ENCODE results near the gene CDK5R2. TPM values are rescaled to one million over a fixed set of nuclear protein-coding genes. Genes with fewer than 3 reads are reported as not detected.

Gene CDK5R2
- polyA plus RNA-seq, 1 donor from 2014 or later = not detected

DNA sequence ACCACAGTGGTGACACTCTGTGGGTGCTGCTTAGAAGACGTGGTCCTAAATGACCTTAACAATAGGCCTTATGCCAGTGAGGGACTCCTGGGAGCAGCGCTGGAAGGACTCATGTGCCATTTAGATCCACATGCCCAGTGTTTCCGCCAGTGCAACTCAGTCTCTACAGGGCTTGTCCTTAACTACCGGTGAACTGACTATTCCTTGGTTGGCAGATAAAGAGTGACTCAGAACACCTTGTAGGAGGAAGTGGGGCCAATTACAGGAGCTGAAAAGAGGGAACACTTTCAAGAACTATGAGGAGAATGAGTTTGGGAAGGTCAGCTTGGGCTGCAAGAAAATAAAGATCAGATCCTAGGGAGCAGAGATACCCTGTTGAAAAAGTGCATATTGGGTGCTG lies 1.8 kb upstream of the CDK5R2 start:
- H3K4me1 Mint-ChIP-seq = peaks cover 0 to 6% (median 4%) of the 10 kb centered on the region in 3 donors
- peaks cover 32% of the 10 kb centered on the region for H3K27me3 Mint-ChIP-seq
- H3K36me3 Mint-ChIP-seq = no peaks in the 10 kb centered on the region
- H3K9me3 Mint-ChIP-seq = peaks cover 0 to 2% (median 0%) of the 10 kb centered on the region in 3 donors
- H3K27ac Mint-ChIP-seq = no peak overlapping the region
- H3K4me3 Mint-ChIP-seq = peak overlapping the region in 2 of 4 donors; percentile 52 to 75

GRCh38 chr2:218958276-218958675 lies 1.2 kb upstream of the CDK5R2 start:
- H3K27ac Mint-ChIP-seq = no peak overlapping the region
- peaks cover 0 to 6% (median 4%) of the 10 kb centered on the region in 3 donors for H3K4me1 Mint-ChIP-seq
- H3K27me3 Mint-ChIP-seq = peaks cover 36% of the 10 kb centered on the region
- no peaks in the 10 kb centered on the region for H3K36me3 Mint-ChIP-seq
- peak overlapping the region; percentile 8 to 80 (median 64) for H3K4me3 Mint-ChIP-seq
- peaks cover 0 to 2% (median 0%) of the 10 kb centered on the region in 3 donors for H3K9me3 Mint-ChIP-seq

DNA sequence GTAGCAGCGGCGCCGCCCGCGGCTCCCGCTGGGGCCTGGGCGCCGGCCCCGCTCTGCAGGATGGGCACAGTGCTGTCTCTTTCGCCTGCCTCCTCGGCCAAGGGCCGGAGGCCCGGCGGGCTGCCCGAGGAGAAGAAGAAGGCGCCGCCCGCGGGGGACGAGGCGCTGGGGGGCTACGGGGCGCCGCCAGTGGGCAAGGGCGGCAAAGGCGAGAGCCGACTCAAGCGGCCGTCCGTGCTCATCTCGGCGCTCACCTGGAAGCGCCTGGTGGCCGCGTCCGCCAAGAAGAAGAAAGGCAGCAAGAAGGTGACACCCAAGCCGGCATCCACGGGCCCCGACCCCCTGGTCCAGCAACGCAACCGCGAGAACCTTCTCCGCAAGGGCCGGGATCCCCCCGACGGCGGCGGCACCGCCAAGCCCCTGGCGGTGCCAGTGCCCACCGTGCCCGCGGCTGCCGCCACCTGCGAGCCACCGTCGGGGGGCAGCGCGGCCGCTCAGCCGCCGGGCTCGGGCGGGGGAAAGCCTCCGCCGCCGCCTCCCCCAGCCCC lies 369 bp downstream of the CDK5R2 start:
- H3K36me3 Mint-ChIP-seq = no peaks in the 10 kb centered on the region
- H3K27ac Mint-ChIP-seq = peak overlapping the region in 2 of 3 donors; percentile 28 to 50
- peaks cover 0 to 2% (median 0%) of the 10 kb centered on the region in 3 donors for H3K9me3 Mint-ChIP-seq
- H3K4me1 Mint-ChIP-seq = peaks cover 0 to 6% (median 4%) of the 10 kb centered on the region in 3 donors
- H3K27me3 Mint-ChIP-seq = peaks cover 47% of the 10 kb centered on the region
- H3K4me3 Mint-ChIP-seq = peak overlapping the region in 2 of 4 donors; percentile 12 to 75

- peak overlapping the region in 1 of 3 donors; percentile 50 for H3K27ac Mint-ChIP-seq
- H3K9me3 Mint-ChIP-seq = peaks cover 0 to 2% (median 0%) of the 10 kb centered on the region in 3 donors
- H3K36me3 Mint-ChIP-seq = no peaks in the 10 kb centered on the region
- peaks cover 43% of the 10 kb centered on the region for H3K27me3 Mint-ChIP-seq
- H3K4me1 Mint-ChIP-seq = peaks cover 0 to 6% (median 4%) of the 10 kb centered on the region in 3 donors
- peak overlapping the region; percentile 65 to 91 (median 78) for H3K4me3 Mint-ChIP-seq
Observed at GRCh38 chr2:218960309-218961165, 1.1 kb downstream of the CDK5R2 start.

GRCh38 chr2:218961229-218961628 lies 1.8 kb downstream of the CDK5R2 start:
- Mint-ChIP-seq H3K36me3 (no peaks in the 10 kb centered on the region), H3K4me1 (peaks cover 0 to 6% (median 4%) of the 10 kb centered on the region in 3 donors), H3K4me3 (peak overlapping the region in 2 of 4 donors; percentile 71 to 79), H3K9me3 (peaks cover 0 to 2% (median 0%) of the 10 kb centered on the region in 3 donors), H3K27ac (no peak overlapping the region), H3K27me3 (peaks cover 46% of the 10 kb centered on the region)

DNA sequence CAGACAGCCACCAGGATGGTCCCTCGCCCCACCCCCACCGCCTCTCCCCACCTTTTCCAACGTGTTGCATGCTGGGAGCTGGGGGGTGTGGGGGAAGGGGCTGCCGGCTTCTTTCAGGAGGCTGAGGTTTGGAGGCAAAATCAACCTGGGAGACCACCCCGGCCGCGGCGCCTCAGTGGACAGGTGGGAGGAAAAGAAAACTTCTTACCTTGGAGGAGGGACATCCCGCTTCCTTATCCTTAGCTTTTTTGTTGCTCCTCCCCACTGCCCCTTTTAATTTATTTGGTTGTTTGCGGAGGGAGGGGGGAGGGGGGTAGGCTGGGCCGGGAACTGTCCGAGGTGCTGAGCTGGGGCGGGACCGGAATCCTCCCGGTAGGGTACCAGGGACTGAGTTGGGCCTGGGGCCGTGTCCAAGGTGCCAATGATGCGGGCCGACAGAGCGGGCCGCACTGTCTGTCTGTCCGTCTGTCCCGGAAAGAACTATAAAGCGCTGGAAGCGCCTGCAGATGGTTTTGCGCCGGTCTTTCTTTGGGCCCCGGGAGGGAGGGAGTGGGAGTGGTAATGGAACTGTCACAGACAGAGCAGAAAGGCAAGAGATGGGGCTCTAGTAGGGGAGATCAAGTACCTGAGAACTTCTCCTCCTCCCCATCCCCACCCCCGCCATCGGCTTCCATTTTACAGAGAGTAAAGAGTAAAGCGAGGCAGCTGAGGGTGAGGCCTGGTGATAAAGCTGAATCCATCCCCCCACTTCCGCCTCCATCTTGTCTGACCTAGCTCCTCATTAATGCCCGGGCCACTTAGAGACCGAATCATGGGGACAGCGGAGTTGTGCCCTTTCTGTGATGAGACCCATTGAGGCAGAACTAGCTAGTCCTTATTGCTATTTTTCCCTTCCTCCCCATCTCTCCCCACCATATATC lies 2.4 kb downstream of the CDK5R2 start:
- H3K4me1 Mint-ChIP-seq = peaks cover 0 to 6% (median 4%) of the 10 kb centered on the region in 3 donors
- no peak overlapping the region for H3K27ac Mint-ChIP-seq
- peaks cover 46% of the 10 kb centered on the region for H3K27me3 Mint-ChIP-seq
- no peaks in the 10 kb centered on the region for H3K36me3 Mint-ChIP-seq
- H3K9me3 Mint-ChIP-seq = peaks cover 0 to 2% (median 0%) of the 10 kb centered on the region in 3 donors
- H3K4me3 Mint-ChIP-seq = peak overlapping the region in 2 of 4 donors; percentile 23 to 79

DNA sequence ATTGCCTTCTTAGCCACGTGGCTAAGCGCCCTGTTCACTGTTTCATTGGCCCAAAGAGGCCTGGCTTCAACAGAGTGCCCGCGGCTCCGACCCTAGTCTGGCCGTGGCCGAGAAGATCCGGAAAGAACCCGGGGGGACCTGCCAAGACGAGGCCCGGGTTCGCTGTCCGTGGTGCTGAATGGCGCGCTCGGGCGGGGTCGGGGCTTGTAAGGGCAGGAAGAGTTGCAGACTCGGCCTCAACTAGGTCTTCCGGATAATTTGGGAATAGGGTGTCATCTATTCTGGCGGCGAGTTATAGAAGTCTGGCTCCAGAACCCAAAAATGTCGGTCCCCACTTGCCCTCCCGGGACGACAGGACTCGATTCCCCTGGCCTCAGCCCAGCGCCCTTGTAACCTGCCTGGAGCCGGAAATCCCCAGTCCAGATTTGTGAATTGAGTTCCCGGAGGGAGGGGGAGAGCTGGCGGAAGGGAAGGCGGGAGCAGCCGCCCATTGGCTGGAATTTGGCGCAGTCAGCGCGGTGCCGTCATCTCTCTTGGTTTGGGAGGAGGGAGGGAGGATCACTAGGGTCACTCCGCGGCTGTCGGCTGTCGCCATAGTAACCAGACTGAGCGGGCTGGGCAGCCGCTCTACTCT lies 3.5 kb downstream of the CDK5R2 start:
- Mint-ChIP-seq H3K4me1 (peaks cover 0 to 6% (median 4%) of the 10 kb centered on the region in 3 donors), H3K27me3 (peaks cover 44% of the 10 kb centered on the region), H3K36me3 (no peaks in the 10 kb centered on the region), H3K27ac (no peak overlapping the region), H3K4me3 (peak overlapping the region in 1 of 4 donors; percentile 63), H3K9me3 (peaks cover 0 to 2% (median 0%) of the 10 kb centered on the region in 3 donors)

DNA sequence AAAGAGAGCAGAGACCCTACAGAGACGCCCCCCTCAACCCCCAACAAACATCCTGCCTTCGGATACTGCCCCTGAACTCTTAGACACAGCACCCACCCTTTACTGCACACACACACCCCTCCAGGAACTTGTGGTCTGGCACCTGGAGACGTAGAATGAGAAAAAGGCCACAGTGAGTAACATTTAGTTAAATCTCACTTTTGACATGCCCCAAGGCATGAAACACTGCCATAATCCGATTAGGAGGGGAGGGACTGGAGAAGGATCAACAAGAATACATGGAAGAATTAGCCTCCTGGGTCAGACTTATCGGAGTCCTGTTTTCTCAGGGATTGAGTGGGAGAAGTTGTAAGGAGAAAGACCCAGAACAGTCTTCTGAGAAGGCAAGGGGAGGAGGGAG lies 4.1 kb downstream of the CDK5R2 start:
- H3K4me3 Mint-ChIP-seq = peak overlapping the region in 1 of 4 donors; percentile 38
- H3K9me3 Mint-ChIP-seq = peaks cover 0 to 2% (median 0%) of the 10 kb centered on the region in 3 donors
- no peaks in the 10 kb centered on the region for H3K36me3 Mint-ChIP-seq
- H3K4me1 Mint-ChIP-seq = peaks cover 0 to 6% (median 4%) of the 10 kb centered on the region in 3 donors
- H3K27ac Mint-ChIP-seq = peak overlapping the region in 1 of 3 donors; percentile 6
- H3K27me3 Mint-ChIP-seq = peaks cover 46% of the 10 kb centered on the region

- H3K36me3 Mint-ChIP-seq = no peaks in the 10 kb centered on the region
- H3K27ac Mint-ChIP-seq = no peak overlapping the region
- peaks cover 47% of the 10 kb centered on the region for H3K27me3 Mint-ChIP-seq
- H3K9me3 Mint-ChIP-seq = peaks cover 0 to 2% (median 0%) of the 10 kb centered on the region in 3 donors
- peaks cover 0 to 4% (median 4%) of the 10 kb centered on the region in 3 donors for H3K4me1 Mint-ChIP-seq
- H3K4me3 Mint-ChIP-seq = peak overlapping the region in 1 of 4 donors; percentile 38
Observed at GRCh38 chr2:218964041-218964771, 4.7 kb downstream of the CDK5R2 start.

DNA sequence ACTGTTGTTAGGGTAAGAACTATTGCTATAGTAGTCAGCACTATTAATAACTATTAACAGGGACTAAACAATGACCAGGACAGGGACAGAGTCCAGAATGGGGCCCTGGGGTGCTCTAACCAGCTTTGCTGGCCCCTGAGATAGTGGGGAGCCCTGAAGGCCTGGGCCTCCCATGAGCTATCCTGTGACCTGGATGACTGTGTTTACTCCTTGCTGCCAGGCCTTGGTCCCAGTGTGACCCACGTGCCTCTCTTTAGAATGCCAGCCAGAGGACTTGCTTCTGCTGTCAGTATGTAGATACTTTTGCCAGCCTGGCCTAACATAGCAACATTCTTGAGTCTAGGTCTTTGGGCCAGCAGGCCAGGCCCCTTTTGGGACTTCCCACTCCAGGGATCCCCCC lies 11.4 kb downstream of the CDK5R2 start:
- H3K36me3 Mint-ChIP-seq = no peaks in the 10 kb centered on the region
- H3K4me3 Mint-ChIP-seq = no peak overlapping the region
- H3K27ac Mint-ChIP-seq = no peak overlapping the region
- peaks cover 26% of the 10 kb centered on the region for H3K27me3 Mint-ChIP-seq
- H3K4me1 Mint-ChIP-seq = no peaks in the 10 kb centered on the region
- H3K9me3 Mint-ChIP-seq = peaks cover 0 to 2% (median 0%) of the 10 kb centered on the region in 3 donors

DNA sequence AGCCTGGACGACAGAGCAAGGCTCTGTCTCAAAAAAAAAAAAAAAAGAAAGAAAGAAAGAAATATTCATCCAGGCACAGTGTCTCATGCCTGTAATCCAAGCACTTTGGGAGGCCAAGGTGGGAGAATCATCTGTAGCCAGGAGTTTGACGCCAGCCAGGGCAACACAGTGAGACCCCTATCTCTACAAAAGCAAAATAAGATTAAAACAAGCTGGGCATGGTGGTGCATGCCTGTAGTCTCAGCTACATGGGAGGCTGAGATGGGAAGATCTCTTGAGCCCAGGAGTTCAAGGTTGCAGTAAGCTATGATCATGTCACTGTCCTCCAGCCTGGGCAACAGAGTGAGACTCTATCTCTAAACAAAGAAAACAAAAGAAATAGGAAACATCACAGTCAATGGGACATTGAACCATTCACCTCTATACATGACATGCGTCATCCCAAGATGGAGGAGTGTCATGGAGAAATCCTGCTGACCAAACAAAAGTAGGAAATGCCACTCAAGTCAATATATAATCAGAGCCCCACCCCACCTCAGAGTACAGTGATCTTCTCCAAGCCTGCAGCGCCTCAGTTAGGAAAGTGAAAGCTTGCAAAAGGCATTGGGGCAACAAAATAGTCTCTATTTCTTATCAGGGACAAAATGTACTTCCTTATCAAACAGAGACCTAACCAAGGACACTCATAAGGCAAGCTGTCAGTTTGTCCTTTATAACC lies 15.8 kb downstream of the CDK5R2 start:
- Mint-ChIP-seq H3K36me3 (no peaks in the 10 kb centered on the region), H3K27ac (no peak overlapping the region), H3K4me1 (peaks cover 2 to 5% (median 2%) of the 10 kb centered on the region in 3 donors), H3K27me3 (peaks cover 38% of the 10 kb centered on the region), H3K4me3 (no peak overlapping the region), H3K9me3 (no peaks in the 10 kb centered on the region)

DNA sequence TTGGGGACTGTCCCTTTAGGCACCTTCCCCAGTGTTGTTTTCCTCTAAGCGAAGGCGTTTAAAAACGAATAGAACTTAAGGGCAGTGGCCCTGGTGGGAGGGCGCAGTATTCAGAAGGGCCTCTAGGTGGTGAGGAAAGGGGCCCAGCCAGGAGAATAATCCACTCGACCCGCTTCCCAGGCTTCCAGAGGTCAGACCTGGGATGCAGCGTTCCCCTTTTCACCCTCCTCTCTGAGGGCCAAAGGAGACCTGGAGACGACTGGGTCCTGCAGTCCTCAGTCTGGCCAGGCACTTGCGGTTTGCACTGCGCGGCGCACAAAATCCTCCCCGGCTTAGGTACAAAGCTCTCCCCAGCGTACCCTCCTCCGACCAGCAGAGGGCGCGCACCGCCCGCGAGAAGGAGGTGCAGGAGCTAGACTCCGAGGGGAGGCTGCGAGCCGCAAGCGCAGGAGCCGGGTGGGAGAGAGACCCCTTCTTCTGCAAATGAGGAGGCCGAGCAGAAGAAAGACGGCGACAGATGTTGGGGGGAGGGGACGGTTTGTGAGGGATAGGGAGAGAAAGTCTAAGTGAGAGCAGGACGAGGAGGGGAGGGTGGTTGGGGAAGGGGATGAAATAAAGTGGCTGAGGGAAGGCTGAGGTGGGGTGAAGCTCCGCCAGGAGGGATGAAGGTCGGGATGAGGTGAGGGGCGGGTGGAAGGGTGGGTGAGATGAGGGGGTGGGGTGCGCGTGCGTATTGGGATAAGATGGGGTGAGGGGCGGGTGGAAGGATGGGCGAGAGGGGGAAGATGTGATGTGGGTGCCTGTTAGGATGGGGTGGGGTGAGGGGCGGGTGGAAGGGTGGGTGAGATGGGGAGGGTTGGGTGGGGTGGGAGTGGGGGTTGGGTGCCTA lies 20.6 kb downstream of the CDK5R2 start:
- Mint-ChIP-seq H3K27me3 (peaks cover 44% of the 10 kb centered on the region), H3K4me1 (peaks cover 10 to 16% (median 14%) of the 10 kb centered on the region in 3 donors), H3K36me3 (no peaks in the 10 kb centered on the region), H3K27ac (peak overlapping the region in 1 of 3 donors; percentile 58), H3K4me3 (peak overlapping the region; percentile 30 to 91 (median 72)), H3K9me3 (no peaks in the 10 kb centered on the region)
